Progenitor cell of endocrine pancreas (in vitro differentiated cells): ENCODE results near the gene TALDO1. TPM values are rescaled to one million over a fixed set of nuclear protein-coding genes. Genes with fewer than 3 reads are reported as not detected.

Experiments used
- DNase-seq: peaks from one replicate; pipeline ENCODE4 v3.0.0; 2021; ENCODE audit warnings: low spot score; ENCODE audit not compliant: unreplicated experiment
- H3K27ac Mint-ChIP-seq: 2 replicates; pipeline ENCODE4 v1.8.0; 2021; ENCODE audit warnings: mild to moderate bottlenecking, moderate library complexity, mixed read lengths
- H3K27me3 Mint-ChIP-seq: 2 replicates; pipeline ENCODE4 v1.8.0; 2021; ENCODE audit warnings: mixed read lengths
- H3K36me3 Mint-ChIP-seq: 2 replicates; pipeline ENCODE4 v1.8.0; 2022; ENCODE audit warnings: mixed read lengths; ENCODE audit not compliant: insufficient read depth
- H3K4me1 Mint-ChIP-seq: 2 replicates; pipeline ENCODE4 v1.8.0; 2021; ENCODE audit warnings: low read depth, mixed read lengths
- H3K4me3 Mint-ChIP-seq: 2 replicates; pipeline ENCODE4 v1.8.0; 2021; ENCODE audit warnings: low read depth, mild to moderate bottlenecking, moderate library complexity, mixed read lengths
- H3K9me3 Mint-ChIP-seq: 2 replicates; pipeline ENCODE4 v1.8.0; 2021; ENCODE audit warnings: low read depth, mixed read lengths
- total RNA-seq: library from RNA; stranded (reverse); gene quantifications from 2 replicates; pipeline ENCODE4 v1.2.1, GENCODE V29; 2021
- TF ChIP-seq, protein P1 (sequence below): fragments of 200-600 bp; sonication (generic); IDR thresholded peaks from one replicate; pipeline ENCODE4 v1.5.0; 2021; ENCODE audit warnings: antibody characterized with exemption, mild to moderate bottlenecking; ENCODE audit not compliant: unreplicated experiment

Gene TALDO1
- total RNA-seq, 1 donor from 2014 or later: 112 TPM

GRCh38 chr11:701741-702461 is 45.4 kb upstream of the TALDO1 start:
- no peak for DNase-seq
- Mint-ChIP-seq H3K36me3 (peaks cover 1% of the 10 kb centered on the region), H3K4me1 (peaks cover 2% of the 10 kb centered on the region), H3K27ac (no peak overlapping the region), H3K27me3 (no peaks in the 10 kb centered on the region), H3K4me3 (no peak overlapping the region), H3K9me3 (no peaks in the 10 kb centered on the region)
- TF ChIP-seq, protein P1, sequence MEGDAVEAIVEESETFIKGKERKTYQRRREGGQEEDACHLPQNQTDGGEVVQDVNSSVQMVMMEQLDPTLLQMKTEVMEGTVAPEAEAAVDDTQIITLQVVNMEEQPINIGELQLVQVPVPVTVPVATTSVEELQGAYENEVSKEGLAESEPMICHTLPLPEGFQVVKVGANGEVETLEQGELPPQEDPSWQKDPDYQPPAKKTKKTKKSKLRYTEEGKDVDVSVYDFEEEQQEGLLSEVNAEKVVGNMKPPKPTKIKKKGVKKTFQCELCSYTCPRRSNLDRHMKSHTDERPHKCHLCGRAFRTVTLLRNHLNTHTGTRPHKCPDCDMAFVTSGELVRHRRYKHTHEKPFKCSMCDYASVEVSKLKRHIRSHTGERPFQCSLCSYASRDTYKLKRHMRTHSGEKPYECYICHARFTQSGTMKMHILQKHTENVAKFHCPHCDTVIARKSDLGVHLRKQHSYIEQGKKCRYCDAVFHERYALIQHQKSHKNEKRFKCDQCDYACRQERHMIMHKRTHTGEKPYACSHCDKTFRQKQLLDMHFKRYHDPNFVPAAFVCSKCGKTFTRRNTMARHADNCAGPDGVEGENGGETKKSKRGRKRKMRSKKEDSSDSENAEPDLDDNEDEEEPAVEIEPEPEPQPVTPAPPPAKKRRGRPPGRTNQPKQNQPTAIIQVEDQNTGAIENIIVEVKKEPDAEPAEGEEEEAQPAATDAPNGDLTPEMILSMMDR: no peak

- H3K36me3 Mint-ChIP-seq: peaks cover 1% of the 10 kb centered on the region
- H3K27me3 Mint-ChIP-seq: no peaks in the 10 kb centered on the region
- no peak overlapping the region for H3K27ac Mint-ChIP-seq
- no peak overlapping the region for H3K4me3 Mint-ChIP-seq
- peaks cover 7% of the 10 kb centered on the region for H3K4me1 Mint-ChIP-seq
- TF ChIP-seq, protein P1: no peak
- H3K9me3 Mint-ChIP-seq: no peaks in the 10 kb centered on the region
- no peak for DNase-seq
Observed at GRCh38 chr11:702462-703461, 44.5 kb upstream of the TALDO1 start.

DNA sequence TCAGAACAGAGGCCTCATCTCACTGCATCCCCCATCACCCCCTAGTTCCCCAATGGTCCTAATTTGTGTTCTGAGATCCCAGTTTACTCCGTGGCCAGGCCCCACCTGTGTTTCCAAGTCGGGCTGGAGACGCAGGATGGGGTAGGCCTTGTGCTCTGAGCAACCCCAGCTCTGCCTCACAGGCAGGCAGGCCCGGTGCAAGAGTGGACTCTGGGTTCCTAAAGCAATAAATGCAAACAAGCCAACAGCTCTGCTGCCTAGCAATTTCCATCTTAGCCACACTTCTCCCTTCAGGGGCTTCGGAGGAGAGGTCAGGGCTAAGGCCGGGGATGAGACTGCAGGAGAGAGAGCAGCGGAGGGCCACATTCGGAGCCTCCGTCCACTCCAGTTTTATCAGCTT is 43.8 kb upstream of the TALDO1 start:
- no peak overlapping the region for H3K4me3 Mint-ChIP-seq
- peaks cover 1% of the 10 kb centered on the region for H3K36me3 Mint-ChIP-seq
- no peak for DNase-seq
- no peaks in the 10 kb centered on the region for H3K27me3 Mint-ChIP-seq
- no peaks in the 10 kb centered on the region for H3K9me3 Mint-ChIP-seq
- H3K27ac Mint-ChIP-seq: no peak overlapping the region
- TF ChIP-seq, protein P1: no peak
- peaks cover 12% of the 10 kb centered on the region for H3K4me1 Mint-ChIP-seq

- Mint-ChIP-seq H3K27ac (no peak overlapping the region), H3K4me1 (peaks cover 12% of the 10 kb centered on the region), H3K27me3 (no peaks in the 10 kb centered on the region)
Observed at GRCh38 chr11:704228-704674, 43.0 kb upstream of the TALDO1 start.

More at GRCh38 chr11:704228-704674, 43.0 kb upstream of the TALDO1 start:
- DNase-seq: no peak
- Mint-ChIP-seq H3K4me3 (no peak overlapping the region), H3K9me3 (no peaks in the 10 kb centered on the region), H3K36me3 (peaks cover 1% of the 10 kb centered on the region)
- TF ChIP-seq, protein P1: no peak
